Heart right ventricle (tissue), 16 donors: ENCODE results near the gene FBLN2. TPM values are rescaled to one million over a fixed set of nuclear protein-coding genes. Genes with fewer than 3 reads are reported as not detected.

ENCODE experiments used
- ATAC-seq, 8 donors: fragments of 200-7000 bp; cut with Tn5 transposase; one replicate each; pipeline ENCODE4 v1.9.1; 2020; ENCODE audit warnings: mild to moderate bottlenecking in 8 of 8, moderate library complexity in 8 of 8, moderate number of reproducible peaks in 1 of 8
- DNase-seq, 2 donors: peaks; one replicate each; pipeline ENCODE4 v3.0.0-alpha.2; 2020
- H3K27ac ChIP-seq, 10 donors: fragments of 200-600 bp; sonication (generic) in 2 of 10; one replicate each; pipeline versions ENCODE4 v1.5.0 to v1.8.0; 2020 to 2022; ENCODE audit warnings: mild to moderate bottlenecking in 3 of 10
- H3K27me3 ChIP-seq, 7 donors: fragments of 200-600 bp; one replicate each; pipeline ENCODE4 v1.8.0; 2021 to 2022; ENCODE audit warnings: mild to moderate bottlenecking in 2 of 7
- H3K36me3 ChIP-seq, 9 donors: fragments of 200-600 bp; sonication (generic) in 1 of 9; one replicate each; pipeline versions ENCODE4 v1.5.0 to v1.8.0; 2020 to 2022; ENCODE audit warnings: mild to moderate bottlenecking in 2 of 9
- H3K4me1 ChIP-seq, 9 donors: fragments of 200-600 bp; sonication (generic) in 1 of 9; one replicate each; pipeline versions ENCODE4 v1.5.0 to v1.8.0; 2020 to 2022; ENCODE audit warnings: mild to moderate bottlenecking in 4 of 9
- H3K4me3 ChIP-seq, 10 donors: fragments of 200-600 bp; sonication (generic) in 2 of 10; one replicate each; pipeline versions ENCODE4 v1.5.0 to v1.8.0; 2020 to 2022; ENCODE audit warnings: mild to moderate bottlenecking in 7 of 10, moderate library complexity in 2 of 10
- H3K9me3 ChIP-seq, 11 donors: fragments of 200-600 bp in 10 of 11; sonication (generic) in 2 of 11; one replicate each; pipeline versions ENCODE4 v1.5.0 to v1.8.0; 2013 to 2022; ENCODE audit warnings: mild to moderate bottlenecking in 2 of 11, control low read depth in 1 of 11, moderate library complexity in 1 of 11
- CTCF ChIP-seq, 9 donors: fragments of 200-600 bp; sonication (generic) in 2 of 9; IDR thresholded peaks; one replicate each; pipeline versions ENCODE4 v1.5.0 to v1.8.0; 2021 to 2022; ENCODE audit warnings: antibody characterized with exemption in 9 of 9, mild to moderate bottlenecking in 5 of 9, moderate library complexity in 1 of 9
- WGBS, 2 donors: extraction: QIAGEN DNeasy Blood & Tissue Kit; methylation state at CpG; one replicate each; pipeline ENCODE4 v1.1.7; 2013; ENCODE audit warnings: inconsistent platforms in 1 of 2; 5-methylcytosine and 5-hydroxymethylcytosine counted together
- intact Hi-C, 10 donors: fragments of 100-400 bp; cut with DNase I; formaldehyde crosslinking; loops; one replicate each; pipeline versions ENCODE4 v1.11.1 to v1.14.2; 2022
- polyA plus RNA-seq, 2 donors: library from polyadenylated mRNA; stranded (reverse); fragments of 200-250 nt; gene quantifications; one replicate each; pipeline ENCODE4 v1.2.3, GENCODE V29; 2013
- total RNA-seq, 10 donors: library from RNA; stranded (reverse); fragmentation: NEBNext Ultra II Directional in 3 of 10; extraction: Animal tissue kit (Norgen Biotek cat#: 25700) in 3 of 10; gene quantifications; one replicate each; pipeline versions ENCODE4 v1.2.1 to v1.2.4, GENCODE V29; 2021 to 2023
- donor health status: Arrhythmogenic right ventricular cardiomyopathy.
- donor health status: ischemic (EF 13 %, LVEDD 7.1; RV severe dilation, severe dysfunction).
- donor health status: healthy with polysubstance abuse.
- donor health status: DM: no; HTN: yes; CAD: no.
- donor health status: DM: no; HTN: no; CAD: no.
- donor health status: ischemic (EF 25% LVEDD 6.9; RV normal size, moderate dysfunction).
- donor health status: ischemic (EF 25% LVEDD 5.7; RV mildly dilated, moderate dysfunction).
- donor health status: healthy.
- donor health status: DM: yes; HTN: yes; CAD: no.
- donor health status: Ischemic cardiomyopathy.
- donor health status: ischemic (EF 35%, LVEDD 5.7; RV mildly dilated, moderate dysfunction).
- donor health status: nonischemic (EF 11% LVEDD 7.7; RV severe dilation, severe dysfunction).
- donor health status: DM: yes; HTN: yes; CAD: no.
- donor health status: PGD.
- donor health status: ischemic (EF 29% LVEDD 5.4; RV normal size, mild dysfunction).
- donor health status: nonischemic (EF 23%, LVEDD 6.1; RV moderate dilation, normal function).

FBLN2 gene
- total and polyA plus RNA-seq, 12 donors: 20.7 to 78.9 (median 47.0) TPM

- Histone ChIP-seq H3K4me3 (no peak overlapping the region), H3K9me3 (peaks cover 0 to 7% (median 0%) of the 10 kb centered on the region in 11 donors)
Measured at GRCh38 chr3:13612829-13613228, 63.9 kb downstream of the FBLN2 start.

GRCh38 chr3:13613343-13614190, 64.6 kb downstream of the FBLN2 start:
- Histone ChIP-seq H3K27ac (no peak overlapping the region), H3K9me3 (peaks cover 0 to 7% (median 0%) of the 10 kb centered on the region in 11 donors), H3K4me3 (no peak overlapping the region), H3K4me1 (no peaks in the 10 kb centered on the region), H3K27me3 (peaks cover 0 to 2% (median 0%) of the 10 kb centered on the region in 7 donors), H3K36me3 (peaks cover 0 to 48% (median 0%) of the 10 kb centered on the region in 9 donors)
- no peak for TF ChIP-seq CTCF (IDR thresholded peaks at IDR 0.05)
- DNase-seq (no peak), ATAC-seq (no peak)
- WGBS, 2 donors: 88 to 92% methylated on average over 14 of the region's 14 CpGs
- intact Hi-C loops: no loop called here

More at GRCh38 chr3:13612829-13613228, 63.9 kb downstream of the FBLN2 start:
- ATAC-seq (peak; percentile 36 to 82 (median 60)), DNase-seq (peak in 1 of 2 donors; percentile 38)
- intact Hi-C loops: no loop called here
- 79 to 83% methylated on average over 3 of the region's 3 CpGs for WGBS, 2 donors
- no peak overlapping the region for H3K27ac ChIP-seq
- H3K27me3 ChIP-seq: peaks cover 0 to 4% (median 0%) of the 10 kb centered on the region in 7 donors
- TF ChIP-seq CTCF (IDR thresholded peaks at IDR 0.05): no peak
- H3K36me3 ChIP-seq: peaks cover 0 to 48% (median 0%) of the 10 kb centered on the region in 9 donors
- H3K4me1 ChIP-seq: no peaks in the 10 kb centered on the region

GRCh38 chr3:13614607-13615006, 65.7 kb downstream of the FBLN2 start:
- H3K4me3 ChIP-seq: no peak overlapping the region
- 92 to 96% methylated on average over 2 of the region's 2 CpGs for WGBS, 2 donors
- H3K9me3 ChIP-seq: peaks cover 0 to 7% (median 0%) of the 10 kb centered on the region in 11 donors
- intact Hi-C loops: no loop called here
- H3K27me3 ChIP-seq: peaks cover 0 to 2% (median 0%) of the 10 kb centered on the region in 7 donors
- peaks cover 0 to 48% (median 0%) of the 10 kb centered on the region in 9 donors for H3K36me3 ChIP-seq
- H3K27ac ChIP-seq: no peak overlapping the region
- ATAC-seq (no peak), DNase-seq (no peak)
- TF ChIP-seq CTCF (IDR thresholded peaks at IDR 0.05): no peak
- H3K4me1 ChIP-seq: no peaks in the 10 kb centered on the region

- no peak overlapping the region for H3K27ac ChIP-seq
- intact Hi-C loops: no loop called here
- WGBS, 2 donors: 95 to 96% methylated on average over 4 of the region's 4 CpGs
- peaks cover 0 to 52% (median 0%) of the 10 kb centered on the region in 9 donors for H3K36me3 ChIP-seq
- no peaks in the 10 kb centered on the region for H3K4me1 ChIP-seq
- H3K27me3 ChIP-seq: peaks cover 0 to 2% (median 0%) of the 10 kb centered on the region in 7 donors
- H3K4me3 ChIP-seq: no peak overlapping the region
- no peak for TF ChIP-seq CTCF (IDR thresholded peaks at IDR 0.05)
- H3K9me3 ChIP-seq: peaks cover 0 to 7% (median 0%) of the 10 kb centered on the region in 11 donors
- ATAC-seq (no peak), DNase-seq (no peak)
Measured at GRCh38 chr3:13615019-13615528, 66.1 kb downstream of the FBLN2 start.
